ENCODE results near the gene ZNF823. TPM values are rescaled to one million over a fixed set of nuclear protein-coding genes. Genes with fewer than 3 reads are reported as not detected.

ZNF823 gene
- total and polyA plus RNA-seq, 7 donors, result 1.5 to 4.3 (median 2.5) TPM

GRCh38 chr19:11708457-11708856 lies 30.3 kb downstream of the ZNF823 start:
- DNase-seq (no peak), ATAC-seq (no peak)
- intact Hi-C loops (cut with DNase I), result no loop called here
- Histone ChIP-seq H3K27me3 (ENCODE audit: insufficient read depth in 3 of 3, low read length in 2 of 3) (peaks cover 0 to 1% (median 0%) of the 10 kb centered on the region in 3 donors), H3K9me3 (no peaks in the 10 kb centered on the region), H3K27ac (no peak overlapping the region), H3K4me3 (no peak overlapping the region), H3K4me1 (no peaks in the 10 kb centered on the region), H3K36me3 (ENCODE audit: insufficient read depth in 1 of 2, low read depth in 1 of 2) (no peaks in the 10 kb centered on the region)
- WGBS, 3 donors, result 56 to 58% (median 58%) methylated on average over 3 of the region's 3 CpGs
- no peak for TF ChIP-seq CTCF (IDR thresholded peaks at IDR 0.05)

GRCh38 chr19:11705474-11705873 lies 33.3 kb downstream of the ZNF823 start:
- no peak for ATAC-seq
- Histone ChIP-seq H3K9me3 (no peaks in the 10 kb centered on the region), H3K4me1 (no peaks in the 10 kb centered on the region), H3K36me3 (ENCODE audit: insufficient read depth in 1 of 2, low read depth in 1 of 2) (no peaks in the 10 kb centered on the region), H3K27me3 (ENCODE audit: insufficient read depth in 3 of 3, low read length in 2 of 3) (peaks cover 0 to 1% (median 0%) of the 10 kb centered on the region in 3 donors), H3K27ac (no peak overlapping the region), H3K4me3 (no peak overlapping the region)
- DNase-seq, result no peak
- intact Hi-C loops (cut with DNase I), result no loop called here
- WGBS, 3 donors, result 47 to 53% (median 49%) methylated on average over 3 of the region's 3 CpGs
- no peak for TF ChIP-seq CTCF (IDR thresholded peaks at IDR 0.05)

- DNase-seq (no peak), ATAC-seq (no peak)
- no peak overlapping the region for H3K4me3 ChIP-seq
- H3K27me3 ChIP-seq (ENCODE audit: insufficient read depth in 3 of 3, low read length in 2 of 3), result peaks cover 0 to 4% (median 1%) of the 10 kb centered on the region in 3 donors
- no peaks in the 10 kb centered on the region for H3K9me3 ChIP-seq
- no peak for TF ChIP-seq CTCF (IDR thresholded peaks at IDR 0.05)
- no peaks in the 10 kb centered on the region for H3K36me3 ChIP-seq (ENCODE audit: insufficient read depth in 1 of 2, low read depth in 1 of 2)
- intact Hi-C loops (cut with DNase I), result no loop called here
- no peak overlapping the region for H3K27ac ChIP-seq
- 36 to 53% (median 45%) methylated on average over 2 of the region's 2 CpGs for WGBS, 3 donors
- no peaks in the 10 kb centered on the region for H3K4me1 ChIP-seq
Observed at GRCh38 chr19:11704626-11705025, 34.1 kb downstream of the ZNF823 start.

GRCh38 chr19:11699931-11700794 lies 38.6 kb downstream of the ZNF823 start:
- Histone ChIP-seq H3K4me1 (no peaks in the 10 kb centered on the region), H3K4me3 (no peak overlapping the region), H3K27ac (no peak overlapping the region), H3K27me3 (ENCODE audit: insufficient read depth in 3 of 3, low read length in 2 of 3) (peaks cover 0 to 9% (median 0%) of the 10 kb centered on the region in 3 donors), H3K9me3 (no peaks in the 10 kb centered on the region), H3K36me3 (ENCODE audit: insufficient read depth in 1 of 2, low read depth in 1 of 2) (no peaks in the 10 kb centered on the region)
- WGBS, 3 donors, result 64 to 69% (median 68%) methylated on average over 6 of the region's 6 CpGs
- intact Hi-C loops (cut with DNase I), result no loop called here
- peak; percentile 51 for TF ChIP-seq CTCF (IDR thresholded peaks at IDR 0.05)
- DNase-seq, result no peak
- no peak for ATAC-seq
